Epidermal melanocyte (primary cell): ENCODE results near the gene FGF16.
"Not testable (repeated sequence)": the region's sequence is repeated elsewhere in the genome, so short reads cannot be mapped to it uniquely, and the experiment has no call there.

Experiments
- DNase-seq: peaks from one replicate; pipeline ENCODE4 v3.0.0; 2011; ENCODE audit warnings: low spot score; ENCODE audit not compliant: insufficient read length

The FGF16 gene

GRCh38 chrX:77446029-77446585 lies 1.1 kb upstream of the FGF16 start:
- no peak for DNase-seq

- no peak for DNase-seq
Measured at GRCh38 chrX:77447653-77448569, 722 bp downstream of the FGF16 start.

GRCh38 chrX:77450415-77450814 lies 3.2 kb downstream of the FGF16 start:
- no peak for DNase-seq

GRCh38 chrX:77450996-77451395 lies 3.8 kb downstream of the FGF16 start:
- DNase-seq: no peak

- DNase-seq: no peak
Measured at GRCh38 chrX:77453190-77453589, 6.0 kb downstream of the FGF16 start.

DNA sequence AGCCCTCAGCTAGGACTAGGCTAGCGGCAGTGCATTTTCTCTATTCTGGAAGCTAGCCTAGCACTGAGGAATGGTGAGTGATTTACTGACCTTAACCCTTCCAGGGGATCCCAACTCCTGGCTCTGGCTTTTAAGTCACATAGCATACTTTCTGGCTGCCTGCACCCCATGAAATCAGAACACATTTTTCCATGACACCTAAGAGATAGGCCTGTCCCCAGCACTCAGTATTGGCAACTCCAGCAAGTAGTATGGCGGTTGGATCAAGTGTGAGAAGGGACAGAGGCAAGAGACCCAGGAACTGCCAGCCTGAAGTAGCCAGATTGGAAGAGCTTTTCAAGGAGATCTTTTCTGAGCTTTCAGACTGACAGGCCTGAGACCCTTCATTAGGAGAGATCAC lies 8.2 kb downstream of the FGF16 start:
- DNase-seq: no peak

DNA sequence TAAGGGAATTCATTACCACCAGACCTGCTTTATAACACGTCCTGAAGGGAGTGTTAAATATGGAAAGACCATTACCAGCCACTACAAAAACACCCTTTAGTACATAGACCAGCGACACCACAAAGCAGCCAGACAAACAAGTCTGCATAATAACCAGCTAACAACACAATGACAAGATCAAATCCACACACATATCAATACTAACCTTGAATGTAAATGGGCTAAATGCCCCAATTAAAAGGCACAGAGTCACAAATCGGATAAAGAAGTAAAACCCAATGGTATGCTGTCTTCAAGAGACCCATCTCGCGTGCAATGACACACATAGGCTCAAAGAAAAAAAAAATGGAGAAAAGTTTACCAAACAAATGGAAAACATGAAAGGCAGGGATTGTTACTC lies 36.9 kb downstream of the FGF16 start:
- no peak for DNase-seq

DNA sequence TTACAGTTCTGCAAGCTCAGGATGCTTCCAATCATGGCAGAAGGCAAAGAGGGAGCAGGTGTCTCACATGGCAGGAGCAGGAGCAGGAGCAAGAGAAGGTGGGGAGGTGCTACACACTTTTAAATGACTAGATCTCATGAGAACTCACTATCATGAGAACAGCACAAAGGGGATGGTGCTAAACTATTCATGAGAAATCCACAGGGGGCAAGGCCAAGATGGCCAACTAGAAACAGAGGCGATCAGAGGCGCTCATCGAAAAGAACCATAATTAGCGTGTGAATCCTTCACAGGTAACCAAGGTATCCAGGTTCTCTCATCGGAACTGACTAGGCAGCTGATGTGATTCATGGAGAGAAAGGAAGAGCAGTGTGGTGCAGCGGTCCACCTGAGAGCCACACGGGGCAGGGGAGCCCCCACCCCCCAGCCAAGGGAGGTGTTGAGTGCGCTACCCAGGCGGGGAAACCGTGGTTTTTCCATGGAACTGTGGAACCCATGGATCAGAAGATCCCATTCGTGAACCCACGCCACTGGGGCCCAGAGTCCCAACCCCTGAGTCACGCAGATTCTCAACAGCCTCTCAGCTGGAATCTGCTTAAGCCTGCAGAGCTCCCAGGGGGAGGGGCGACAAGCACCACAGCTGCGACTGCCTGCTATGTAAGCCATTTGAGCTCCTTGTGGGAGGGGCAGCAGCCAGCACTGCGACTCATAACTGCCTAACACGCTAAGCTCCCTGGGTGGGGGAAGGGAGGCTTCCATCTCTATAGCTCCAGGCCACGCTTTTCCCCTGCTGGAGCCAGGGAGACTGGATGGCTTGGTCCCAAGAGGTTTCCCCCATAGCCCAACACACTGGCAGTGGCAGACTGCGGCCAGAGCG lies 46.7 kb downstream of the FGF16 start:
- no peak for DNase-seq

GRCh38 chrX:77500164-77500563 lies 53.0 kb downstream of the FGF16 start:
- DNase-seq: not testable (repeated sequence)

GRCh38 chrX:77502951-77503525 lies 55.8 kb downstream of the FGF16 start:
- no peak for DNase-seq

GRCh38 chrX:77505227-77505626 lies 58.0 kb downstream of the FGF16 start:
- DNase-seq: no peak
